ENCODE results near the gene CD99. TPM values are rescaled to one million over a fixed set of nuclear protein-coding genes. Genes with fewer than 3 reads are reported as not detected.

The CD99 gene
- total RNA-seq, 1 donor, result 455 TPM

GRCh38 chrX:2682565-2683177 is 8.4 kb upstream of the CD99 start:
- H3K4me1 ChIP-seq (ENCODE audit: insufficient read depth, low read length), result peaks cover 20% of the 10 kb centered on the region
- TF ChIP-seq CTCF (IDR thresholded peaks at IDR 0.05; ENCODE audit: extremely low read depth, low read depth, low read length), result no peak
- no peak overlapping the region for H3K4me2 ChIP-seq (ENCODE audit: insufficient read depth, low read length)
- no peaks in the 10 kb centered on the region for H4K20me1 ChIP-seq (ENCODE audit: insufficient read depth, low read length)
- no peak overlapping the region for H2AFZ ChIP-seq (ENCODE audit: low read length)
- H3K27me3 ChIP-seq (ENCODE audit: insufficient read depth, low read length), result peaks cover 10% of the 10 kb centered on the region
- H3K27ac ChIP-seq (ENCODE audit: low read depth, low read length), result no peak overlapping the region
- no peaks in the 10 kb centered on the region for H3K9me3 ChIP-seq (ENCODE audit: low read depth, low read length)
- no peaks in the 10 kb centered on the region for H3K36me3 ChIP-seq (ENCODE audit: insufficient read depth, low read length)
- H3K4me3 ChIP-seq (ENCODE audit: insufficient read depth, low read length), result no peak overlapping the region
- DNase-seq (ENCODE audit: insufficient read length, low spot score, missing footprints), result no peak
- H3K79me2 ChIP-seq (ENCODE audit: insufficient read depth, low read length), result no peaks in the 10 kb centered on the region

GRCh38 chrX:2684256-2684655 is 6.8 kb upstream of the CD99 start:
- H3K4me3 ChIP-seq (ENCODE audit: insufficient read depth, low read length), result no peak overlapping the region
- H3K79me2 ChIP-seq (ENCODE audit: insufficient read depth, low read length), result no peaks in the 10 kb centered on the region
- H3K4me1 ChIP-seq (ENCODE audit: insufficient read depth, low read length), result peaks cover 8% of the 10 kb centered on the region
- no peak overlapping the region for H3K27ac ChIP-seq (ENCODE audit: low read depth, low read length)
- H3K9me3 ChIP-seq (ENCODE audit: low read depth, low read length), result no peaks in the 10 kb centered on the region
- no peaks in the 10 kb centered on the region for H3K36me3 ChIP-seq (ENCODE audit: insufficient read depth, low read length)
- no peaks in the 10 kb centered on the region for H4K20me1 ChIP-seq (ENCODE audit: insufficient read depth, low read length)
- TF ChIP-seq CTCF (IDR thresholded peaks at IDR 0.05; ENCODE audit: extremely low read depth, low read depth, low read length), result no peak
- peaks cover 10% of the 10 kb centered on the region for H3K27me3 ChIP-seq (ENCODE audit: insufficient read depth, low read length)
- H2AFZ ChIP-seq (ENCODE audit: low read length), result no peak overlapping the region
- no peak overlapping the region for H3K4me2 ChIP-seq (ENCODE audit: insufficient read depth, low read length)
- no peak for DNase-seq (ENCODE audit: insufficient read length, low spot score, missing footprints)

GRCh38 chrX:2685886-2686285 is 5.2 kb upstream of the CD99 start:
- Histone ChIP-seq H3K4me3 (ENCODE audit: insufficient read depth, low read length) (no peak overlapping the region), H4K20me1 (ENCODE audit: insufficient read depth, low read length) (no peaks in the 10 kb centered on the region), H3K79me2 (ENCODE audit: insufficient read depth, low read length) (no peaks in the 10 kb centered on the region), H2AFZ (ENCODE audit: low read length) (no peak overlapping the region), H3K27ac (ENCODE audit: low read depth, low read length) (no peak overlapping the region), H3K9me3 (ENCODE audit: low read depth, low read length) (no peaks in the 10 kb centered on the region), H3K36me3 (ENCODE audit: insufficient read depth, low read length) (no peaks in the 10 kb centered on the region), H3K27me3 (ENCODE audit: insufficient read depth, low read length) (peaks cover 10% of the 10 kb centered on the region), H3K4me2 (ENCODE audit: insufficient read depth, low read length) (no peak overlapping the region), H3K4me1 (ENCODE audit: insufficient read depth, low read length) (no peaks in the 10 kb centered on the region)
- no peak for TF ChIP-seq CTCF (IDR thresholded peaks at IDR 0.05; ENCODE audit: extremely low read depth, low read depth, low read length)
- no peak for DNase-seq (ENCODE audit: insufficient read length, low spot score, missing footprints)

- Histone ChIP-seq H3K79me2 (ENCODE audit: insufficient read depth, low read length) (peaks cover 26% of the 10 kb centered on the region), H2AFZ (ENCODE audit: low read length) (no peak overlapping the region), H3K27me3 (ENCODE audit: insufficient read depth, low read length) (no peaks in the 10 kb centered on the region), H3K4me2 (ENCODE audit: insufficient read depth, low read length) (peak overlapping the region; percentile 92), H3K9me3 (ENCODE audit: low read depth, low read length) (no peaks in the 10 kb centered on the region), H3K4me3 (ENCODE audit: insufficient read depth, low read length) (no peak overlapping the region), H3K27ac (ENCODE audit: low read depth, low read length) (no peak overlapping the region), H3K36me3 (ENCODE audit: insufficient read depth, low read length) (peaks cover 3% of the 10 kb centered on the region), H3K4me1 (ENCODE audit: insufficient read depth, low read length) (peaks cover 20% of the 10 kb centered on the region), H4K20me1 (ENCODE audit: insufficient read depth, low read length) (peaks cover 19% of the 10 kb centered on the region)
- peak; percentile 66 for DNase-seq (ENCODE audit: insufficient read length, low spot score, missing footprints)
- TF ChIP-seq CTCF (IDR thresholded peaks at IDR 0.05; ENCODE audit: extremely low read depth, low read depth, low read length), result no peak
Observed at GRCh38 chrX:2689773-2690666, 1.1 kb upstream of the CD99 start.

Data from osteoblast (primary cell).